ENCODE results near the gene SFI1.

- no peak for TF ChIP-seq CTCF (IDR thresholded peaks at IDR 0.05 in 2 of 3, conservative IDR thresholded peaks at IDR 0.05 in 1 of 3; ENCODE audit: borderline replicate concordance in 1 of 3, insufficient read depth in 1 of 3, low read depth in 2 of 3, low read length in 2 of 3)
- no peak for TF ChIP-seq RAD21 (IDR thresholded peaks at IDR 0.05; ENCODE audit: low read depth)
- TF ChIP-seq POLR2A (IDR thresholded peaks at IDR 0.05; ENCODE audit: borderline replicate concordance, extremely low read depth, insufficient read depth, insufficient read length): no peak
- TF ChIP-seq POLR2AphosphoS5 (IDR thresholded peaks at IDR 0.05; ENCODE audit: low read depth, low read length): no peak
- no peak for TF ChIP-seq EZH2 (IDR thresholded peaks at IDR 0.05)
- no peak for TF ChIP-seq ELF1 (IDR thresholded peaks at IDR 0.05; ENCODE audit: borderline replicate concordance, low read depth)
Measured at GRCh38 chr22:31532060-31532459, 35.7 kb downstream of the SFI1 start.

Measured in HCT116 (cell line).